GM18517 (cell line): ENCODE data around the gene ARHGAP18.

Experiments used
- ATAC-seq: cut with Tn5 transposase; IDR thresholded peaks from one replicate; pipeline ENCODE4 v1.9.1; 2021; ENCODE audit warnings: mild to moderate bottlenecking, moderate library complexity; ENCODE audit not compliant: unreplicated experiment

ARHGAP18 gene

GRCh38 chr6:129695373-129696027, 14.5 kb downstream of the ARHGAP18 start:
- peak; percentile 55 for ATAC-seq

GRCh38 chr6:129694036-129694435, 15.9 kb downstream of the ARHGAP18 start:
- no peak for ATAC-seq

- no peak for ATAC-seq
These were observed 17.5 kb downstream of the ARHGAP18 start for GRCh38 chr6:129692467-129692866.

GRCh38 chr6:129691709-129692108, 18.3 kb downstream of the ARHGAP18 start:
- ATAC-seq: no peak

- ATAC-seq: no peak
These were observed 18.8 kb downstream of the ARHGAP18 start for GRCh38 chr6:129691043-129691640.

GRCh38 chr6:129686941-129687627, 22.9 kb downstream of the ARHGAP18 start:
- ATAC-seq: peak; percentile 61

GRCh38 chr6:129685662-129686031, 24.3 kb downstream of the ARHGAP18 start:
- no peak for ATAC-seq

GRCh38 chr6:129684903-129685661, 24.9 kb downstream of the ARHGAP18 start:
- ATAC-seq: no peak

- ATAC-seq: no peak
These were observed 25.6 kb downstream of the ARHGAP18 start for GRCh38 chr6:129684323-129684884.

GRCh38 chr6:129683601-129684322, 26.2 kb downstream of the ARHGAP18 start:
- peak; percentile 96 for ATAC-seq

- ATAC-seq: no peak
These were observed 28.1 kb downstream of the ARHGAP18 start for GRCh38 chr6:129681913-129682205.

GRCh38 chr6:129680633-129681032, 29.3 kb downstream of the ARHGAP18 start:
- ATAC-seq: no peak

- no peak for ATAC-seq
These were observed 30.2 kb downstream of the ARHGAP18 start for GRCh38 chr6:129679758-129680157.

GRCh38 chr6:129679275-129679674, 30.7 kb downstream of the ARHGAP18 start:
- no peak for ATAC-seq

GRCh38 chr6:129678463-129678862, 31.5 kb downstream of the ARHGAP18 start:
- no peak for ATAC-seq

- ATAC-seq: no peak
These were observed 32.2 kb downstream of the ARHGAP18 start for GRCh38 chr6:129677620-129678325.

GRCh38 chr6:129675669-129676472, 34.1 kb downstream of the ARHGAP18 start:
- ATAC-seq: no peak

- ATAC-seq: no peak
These were observed 36.2 kb downstream of the ARHGAP18 start for GRCh38 chr6:129673748-129674147.
